NCI-H2081 (cell line): ENCODE measurements around the gene CHKB.
"Not testable (repeated sequence)": the region's sequence is repeated elsewhere in the genome, so short reads cannot be mapped to it uniquely, and the experiment has no call there.

Experiments used
- DNase-seq, 2 experiments: peaks; one replicate each; lab custom pipeline; 2025; lab: John Stamatoyannopoulos, UW

Gene CHKB

DNA sequence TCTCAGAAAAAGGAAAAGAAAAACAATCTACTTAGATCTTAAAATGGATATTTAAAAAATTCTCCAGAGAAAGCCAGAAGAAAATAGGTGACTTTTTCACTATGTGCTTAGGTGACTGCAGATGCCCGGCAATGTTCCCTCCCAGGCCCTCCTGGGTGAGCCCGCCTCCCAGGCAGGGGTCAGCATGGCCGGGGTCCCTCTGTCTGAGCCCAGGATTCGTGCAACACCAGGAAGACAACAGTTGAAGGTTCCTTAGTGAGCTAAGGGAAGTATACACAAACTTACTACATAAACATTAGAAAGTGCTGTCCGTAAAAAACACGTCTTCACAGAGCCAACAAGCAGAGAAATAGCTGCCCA lies 29.5 kb upstream of the CHKB start:
- no peak for DNase-seq

DNA sequence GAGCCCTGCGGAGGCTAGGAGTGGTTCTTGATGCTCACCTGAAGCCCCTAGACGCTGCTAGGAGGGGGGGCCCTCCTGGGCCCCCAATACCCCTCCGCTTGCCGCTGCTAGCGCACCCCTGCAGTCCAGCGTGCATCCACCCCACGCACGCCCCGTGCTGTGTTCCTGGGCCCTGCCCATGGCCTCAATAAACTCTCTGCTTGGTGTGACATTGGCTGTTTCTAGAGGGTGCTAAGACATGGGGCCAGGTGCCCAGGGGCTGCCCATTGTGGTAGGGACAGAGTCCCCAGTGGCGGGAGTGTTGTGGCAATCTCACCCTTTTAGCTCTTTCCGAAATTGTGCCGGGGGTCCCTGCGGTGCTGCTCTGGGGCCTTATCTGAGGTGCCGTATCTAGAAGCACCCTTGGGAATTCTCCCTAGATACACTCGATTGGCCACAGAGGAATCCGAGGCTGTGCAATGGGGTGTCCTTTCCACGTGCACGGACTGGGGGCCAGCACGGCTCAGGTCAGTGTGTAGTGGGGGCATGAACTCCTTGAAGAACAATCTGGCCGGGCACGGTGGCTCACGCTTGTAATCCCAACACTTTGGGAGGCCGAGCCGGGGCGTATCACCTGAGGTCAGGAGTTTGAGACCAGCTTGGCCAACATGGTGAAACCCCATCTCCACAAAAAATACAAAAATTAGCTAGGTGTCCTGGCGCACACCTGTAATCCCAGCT lies 28.9 kb upstream of the CHKB start:
- DNase-seq: no peak

DNA sequence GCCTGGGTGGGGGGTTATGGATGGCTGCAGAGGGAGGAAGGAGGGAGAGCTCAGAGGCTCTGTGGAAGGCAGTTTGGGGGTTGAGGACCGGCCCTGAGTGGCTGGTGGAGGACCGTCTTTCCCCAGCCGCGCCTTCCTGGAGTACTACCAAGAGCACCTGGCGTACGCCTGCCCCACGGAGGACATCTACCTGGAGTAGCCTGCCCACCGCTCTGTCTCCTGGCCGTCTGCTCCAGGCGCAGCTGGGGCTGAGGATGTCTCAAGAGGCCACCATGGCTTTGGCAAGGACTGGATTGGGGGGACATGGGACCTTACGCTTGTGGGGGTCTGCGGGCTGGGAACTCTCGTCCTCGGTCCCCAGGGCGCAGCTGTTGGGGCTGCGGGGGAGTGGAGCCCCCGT lies 27.9 kb upstream of the CHKB start:
- DNase-seq: no peak

DNA sequence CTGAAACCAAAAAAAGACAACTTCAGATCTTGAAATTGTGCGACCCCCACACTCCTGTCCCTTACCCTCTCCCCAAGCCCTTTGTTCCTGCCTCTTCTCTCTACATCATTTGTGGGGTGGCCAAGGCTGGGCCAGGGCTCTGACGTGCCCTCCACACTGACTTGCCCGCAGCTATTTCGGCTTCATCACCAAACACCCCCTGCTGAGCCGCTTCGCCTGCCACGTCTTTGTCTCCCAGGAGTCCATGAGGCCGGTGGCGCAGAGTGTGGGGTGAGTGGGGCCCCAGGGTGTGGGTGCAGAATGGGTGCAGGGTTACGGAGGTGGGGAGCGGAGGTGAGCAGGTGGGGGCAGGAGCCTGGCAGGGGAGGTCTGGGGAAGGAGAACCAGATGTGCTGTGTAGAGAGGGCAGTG lies 27.4 kb upstream of the CHKB start:
- no peak for DNase-seq

DNA sequence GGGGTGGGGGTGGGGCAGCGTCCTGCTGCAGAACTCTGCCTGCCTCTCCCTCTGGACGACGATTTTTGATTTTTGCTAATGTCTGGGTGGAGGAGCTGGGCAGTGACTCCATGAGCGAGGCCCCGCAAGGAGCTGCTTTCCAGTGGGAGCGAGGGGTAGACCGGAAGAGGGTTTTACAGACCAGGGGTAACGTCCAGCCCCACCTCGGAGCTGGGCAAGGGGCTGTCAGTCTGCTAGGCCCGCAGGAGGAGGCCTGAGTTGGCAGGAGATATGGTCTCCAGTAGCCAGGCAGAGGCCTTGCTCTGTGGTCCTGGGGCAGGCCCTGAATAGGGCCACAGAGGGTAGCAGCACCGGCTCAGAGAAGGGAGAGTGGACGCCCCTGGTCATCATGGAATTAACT lies 26.9 kb upstream of the CHKB start:
- DNase-seq: no peak

DNA sequence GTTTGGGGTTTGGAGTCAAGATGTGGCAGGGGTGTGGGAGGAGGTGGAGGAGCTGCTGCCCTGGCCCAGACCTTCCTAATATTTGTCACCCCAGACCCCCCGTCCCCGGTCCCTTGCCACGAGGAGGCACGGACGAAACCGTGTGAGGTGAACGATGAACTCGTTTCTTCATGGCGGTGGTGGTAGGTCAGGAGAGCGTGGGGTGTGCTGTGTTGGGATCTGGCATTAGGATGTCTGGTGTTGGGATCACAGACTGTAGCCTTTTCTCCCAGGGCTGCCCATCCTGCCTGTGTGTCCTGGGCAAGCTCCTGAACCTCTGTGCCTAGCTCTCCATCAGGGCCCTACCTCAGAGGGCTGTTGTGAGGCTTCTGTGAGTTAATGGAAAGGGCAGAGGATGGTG lies 26.3 kb upstream of the CHKB start:
- no peak for DNase-seq

DNA sequence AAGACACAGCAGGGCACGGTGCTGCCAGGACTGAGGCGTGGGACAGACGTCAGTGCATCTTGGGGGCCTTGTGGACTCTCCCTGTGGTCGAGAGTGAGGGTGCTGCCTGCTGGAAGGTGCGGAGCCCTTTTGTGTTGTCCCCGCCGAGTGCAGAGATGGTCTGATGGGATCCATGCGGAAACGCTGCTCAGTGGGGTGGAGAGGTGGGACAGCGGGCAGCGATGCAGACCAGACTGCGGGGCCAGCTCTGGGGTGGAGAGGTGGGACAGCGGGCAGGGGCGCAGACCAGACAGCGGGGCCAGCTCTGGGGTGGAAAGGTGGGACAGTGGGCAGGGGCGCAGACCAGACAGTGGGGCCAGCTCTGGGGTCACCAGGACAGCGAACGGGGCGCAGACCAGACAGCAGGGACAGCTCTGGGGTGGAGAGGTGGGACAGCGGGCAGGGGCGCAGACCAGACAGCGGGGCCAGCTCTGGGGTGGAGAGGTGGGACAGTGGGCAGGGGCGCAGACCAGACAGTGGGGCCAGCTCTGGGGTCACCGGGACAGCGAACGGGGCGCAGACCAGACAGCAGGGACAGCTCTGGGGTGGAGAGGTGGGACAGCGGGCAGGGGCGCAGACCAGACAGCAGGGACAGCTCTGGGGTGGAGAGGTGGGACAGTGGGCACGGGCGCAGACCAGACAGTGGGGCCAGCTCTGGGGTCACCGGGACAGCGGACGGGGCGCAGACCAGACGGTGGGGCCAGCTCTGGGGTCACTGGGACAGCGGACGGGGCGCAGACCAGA lies 25.6 kb upstream of the CHKB start:
- DNase-seq: not testable (repeated sequence)

DNA sequence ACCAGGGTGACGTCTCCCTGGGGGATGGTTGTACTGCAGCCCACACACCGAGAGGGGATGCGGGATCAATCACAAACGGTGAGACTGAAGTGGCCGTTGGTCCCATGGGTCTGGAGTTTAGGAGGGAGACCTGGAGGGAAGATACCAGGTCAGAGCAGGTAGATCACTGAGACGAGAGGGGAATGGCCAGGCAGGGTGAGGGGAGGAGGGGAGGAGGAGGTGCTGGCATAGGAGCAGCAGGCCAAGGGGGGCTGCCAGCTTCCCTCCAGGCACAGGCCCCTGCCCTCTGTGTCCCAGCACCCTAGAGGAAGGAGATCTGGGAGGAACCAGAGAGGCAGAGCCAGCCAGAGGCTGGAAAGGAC lies 25.0 kb upstream of the CHKB start:
- no peak for DNase-seq

DNA sequence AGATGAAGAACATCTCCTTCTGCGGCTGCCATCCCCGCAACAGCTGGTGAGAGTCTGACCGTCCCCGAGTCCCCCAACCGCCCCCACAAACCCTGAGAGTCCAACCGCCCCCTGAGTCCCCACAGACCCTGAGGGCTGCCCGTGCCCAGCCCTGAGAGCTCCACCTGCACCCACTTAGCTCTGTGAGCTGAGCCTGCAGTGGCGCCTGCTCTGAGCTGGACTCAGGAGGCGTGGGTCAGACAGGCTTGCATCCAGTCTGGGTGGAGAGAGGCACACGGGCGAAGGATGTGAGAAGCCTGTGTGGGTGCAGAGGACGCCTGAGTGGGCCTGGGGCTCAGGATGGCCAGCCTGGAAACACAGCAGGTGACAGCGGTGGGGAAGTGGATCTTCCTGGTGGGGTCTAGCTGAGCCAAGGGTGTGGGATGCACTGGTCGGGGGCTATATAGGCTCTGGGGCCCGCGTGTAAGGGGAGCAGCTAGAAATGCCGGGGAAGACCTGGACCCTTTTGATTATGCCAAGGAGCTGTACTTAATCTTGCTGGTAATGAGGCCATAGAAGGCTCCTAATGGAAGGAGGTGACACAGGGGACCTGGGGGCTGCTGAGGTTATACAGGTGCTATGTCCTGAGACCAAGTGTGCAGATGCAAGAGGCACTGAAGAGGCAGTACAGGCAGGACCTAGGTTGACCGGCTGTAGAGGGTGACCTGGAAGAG lies 24.5 kb upstream of the CHKB start:
- no peak for DNase-seq

DNA sequence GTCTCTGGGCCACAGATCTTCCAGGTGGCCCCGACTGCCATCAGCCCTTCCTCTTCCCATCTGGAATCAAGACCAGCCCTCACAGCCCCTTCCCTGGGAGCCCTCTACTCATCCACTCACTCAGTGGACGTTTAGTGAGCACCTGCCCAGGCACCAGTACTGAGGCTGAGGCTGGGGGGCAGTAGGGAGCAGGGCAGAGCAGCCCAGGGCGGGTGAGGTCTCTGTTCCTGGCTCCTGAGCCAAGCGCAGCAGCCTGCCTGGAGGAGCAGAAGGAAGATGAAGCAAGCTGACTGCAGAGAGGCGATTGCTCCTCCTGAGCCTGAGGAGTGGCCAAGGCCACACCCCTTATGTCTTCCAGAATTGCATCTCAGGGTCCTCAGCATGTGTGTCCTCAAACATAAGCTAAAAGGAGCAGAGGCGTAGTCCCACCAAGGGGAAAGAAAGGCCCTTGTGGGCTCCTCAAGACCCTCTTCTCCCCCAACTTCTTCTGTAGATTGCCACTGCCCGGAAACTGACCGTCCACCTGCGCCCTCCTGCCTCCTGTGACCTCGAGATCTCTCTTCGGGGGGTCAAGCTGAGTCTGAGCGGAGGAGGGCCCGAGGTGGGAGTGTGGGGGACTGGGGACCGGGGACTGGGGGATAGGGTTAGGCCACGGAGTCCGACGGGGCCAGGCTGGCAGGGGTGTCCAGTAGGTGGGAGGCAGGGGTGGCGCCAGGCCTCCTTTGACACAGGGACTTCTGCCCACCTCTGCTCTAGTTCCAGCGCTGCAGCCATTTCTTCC lies 23.7 kb upstream of the CHKB start:
- DNase-seq: no peak

DNA sequence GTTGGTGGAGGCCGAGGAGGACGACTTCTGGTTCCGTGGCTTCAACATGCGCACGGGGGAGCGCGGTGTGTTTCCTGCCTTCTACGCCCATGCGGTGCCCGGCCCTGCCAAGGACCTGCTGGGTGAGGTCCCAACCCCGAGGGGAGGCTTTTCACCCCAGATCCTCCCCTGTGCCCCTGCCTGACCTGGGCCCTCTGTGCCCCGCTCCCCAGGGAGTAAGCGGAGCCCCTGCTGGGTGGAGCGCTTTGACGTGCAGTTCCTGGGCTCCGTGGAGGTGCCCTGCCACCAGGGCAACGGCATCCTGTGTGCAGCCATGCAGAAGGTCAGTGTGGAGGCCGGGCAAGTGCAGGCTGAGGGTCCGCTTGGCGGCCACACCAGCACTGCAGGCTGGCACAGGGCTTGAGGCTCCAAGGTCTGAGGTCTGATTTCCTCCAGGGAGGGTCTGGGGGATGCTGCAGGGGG lies 23.0 kb upstream of the CHKB start:
- no peak for DNase-seq

DNA sequence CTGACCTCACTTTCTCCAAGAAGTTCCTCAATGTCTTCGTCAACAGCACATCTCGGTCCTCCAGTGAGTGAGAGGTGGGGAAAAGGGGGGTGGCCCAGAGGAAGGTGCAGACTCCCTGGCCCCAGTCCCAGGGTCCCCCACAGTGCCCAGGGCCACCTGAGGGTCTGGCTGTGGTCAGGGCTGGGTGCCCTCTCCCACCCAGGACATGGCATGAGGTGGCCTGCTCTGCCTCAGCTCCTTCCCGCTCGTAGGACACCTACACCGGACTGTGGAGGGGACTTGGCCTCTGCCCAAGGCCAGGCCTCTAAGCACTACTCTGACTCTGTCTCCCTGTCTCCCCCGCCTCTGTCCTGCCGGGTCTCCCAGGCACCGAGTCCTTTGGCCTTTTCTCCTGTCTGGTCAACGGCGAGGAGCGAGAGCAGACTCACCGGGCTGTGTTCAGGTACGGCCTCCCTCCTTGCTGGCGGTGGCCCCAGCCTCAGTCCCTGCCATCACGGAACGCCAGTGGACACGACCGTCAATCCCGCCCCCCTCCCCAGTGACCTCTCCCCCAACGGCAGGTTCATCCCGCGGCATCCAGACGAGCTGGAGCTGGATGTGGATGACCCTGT lies 22.5 kb upstream of the CHKB start:
- no peak for DNase-seq

DNA sequence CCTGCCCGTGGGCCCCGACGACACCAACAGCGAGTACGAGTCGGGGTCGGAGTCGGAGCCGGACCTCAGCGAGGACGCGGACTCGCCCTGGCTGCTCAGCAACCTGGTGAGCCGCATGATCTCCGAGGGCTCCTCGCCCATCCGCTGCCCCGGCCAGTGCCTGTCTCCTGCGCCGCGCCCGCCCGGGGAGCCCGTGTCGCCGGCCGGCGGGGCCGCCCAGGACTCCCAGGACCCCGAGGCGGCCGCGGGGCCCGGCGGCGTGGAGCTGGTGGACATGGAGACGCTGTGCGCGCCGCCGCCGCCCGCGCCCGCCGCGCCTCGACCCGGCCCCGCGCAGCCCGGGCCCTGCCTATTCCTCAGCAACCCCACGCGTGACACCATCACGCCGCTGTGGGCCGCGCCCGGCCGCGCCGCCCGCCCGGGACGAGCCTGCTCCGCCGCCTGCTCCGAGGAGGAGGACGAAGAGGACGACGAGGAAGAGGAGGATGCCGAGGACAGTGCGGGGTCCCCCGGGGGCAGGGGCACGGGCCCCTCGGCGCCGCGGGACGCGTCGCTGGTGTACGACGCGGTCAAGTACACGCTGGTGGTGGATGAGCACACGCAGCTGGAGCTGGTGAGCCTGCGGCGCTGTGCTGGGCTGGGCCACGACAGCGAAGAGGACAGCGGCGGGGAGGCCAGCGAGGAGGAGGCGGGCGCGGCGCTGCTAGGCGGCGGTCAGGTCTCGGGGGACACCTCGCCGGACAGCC lies 21.8 kb upstream of the CHKB start:
- no peak for DNase-seq

DNA sequence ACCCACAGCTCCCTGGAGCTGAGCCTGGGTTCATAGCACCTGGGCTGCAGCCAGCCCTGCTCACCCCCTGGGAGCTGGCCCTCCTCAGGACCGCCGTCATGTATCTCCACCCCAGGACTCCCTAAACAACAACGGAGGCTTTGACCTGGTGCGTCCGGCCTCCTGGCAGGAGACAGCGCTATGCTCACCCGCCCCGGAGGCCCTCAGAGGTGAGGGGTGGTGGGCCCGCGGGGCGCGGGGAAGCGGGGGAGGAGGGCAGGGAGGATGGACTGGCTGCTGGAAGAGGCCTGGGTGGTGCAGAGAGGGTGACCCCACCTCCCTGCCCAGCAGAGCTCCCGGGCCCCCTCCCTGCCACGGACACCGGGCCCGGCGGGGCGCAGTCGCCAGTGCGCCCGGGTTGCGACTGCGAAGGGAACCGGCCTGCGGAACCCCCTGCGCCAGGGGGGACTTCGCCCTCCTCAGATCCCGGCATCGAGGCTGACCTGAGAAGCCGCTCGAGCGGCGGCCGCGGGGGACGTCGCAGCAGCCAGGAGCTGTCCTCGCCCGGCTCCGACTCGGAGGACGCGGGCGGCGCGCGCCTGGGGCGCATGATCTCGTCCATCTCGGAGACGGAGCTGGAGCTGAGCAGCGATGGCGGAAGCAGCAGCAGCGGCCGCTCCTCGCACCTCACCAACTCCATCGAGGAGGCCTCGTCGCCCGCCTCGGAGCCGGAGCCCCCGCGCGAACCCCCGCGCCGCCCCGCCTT lies 21.0 kb upstream of the CHKB start:
- DNase-seq: no peak

DNA sequence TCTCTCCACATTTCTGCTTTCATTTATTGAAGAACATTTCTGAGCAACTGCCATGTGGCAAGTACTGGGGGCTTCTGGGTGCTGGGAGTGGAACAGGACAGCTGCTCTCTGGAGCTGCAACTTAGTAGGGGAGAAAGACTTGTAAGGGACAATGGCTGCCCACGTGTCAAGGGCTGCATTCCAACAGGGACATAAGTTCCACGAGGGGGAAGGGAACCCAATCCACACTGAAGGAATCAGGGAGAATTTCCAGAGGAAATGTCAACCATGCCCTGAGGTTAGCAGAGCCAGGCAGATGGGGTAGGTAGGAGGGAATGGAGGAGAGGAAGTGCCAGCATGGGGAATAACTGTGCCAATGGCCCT lies 19.7 kb upstream of the CHKB start:
- no peak for DNase-seq

DNA sequence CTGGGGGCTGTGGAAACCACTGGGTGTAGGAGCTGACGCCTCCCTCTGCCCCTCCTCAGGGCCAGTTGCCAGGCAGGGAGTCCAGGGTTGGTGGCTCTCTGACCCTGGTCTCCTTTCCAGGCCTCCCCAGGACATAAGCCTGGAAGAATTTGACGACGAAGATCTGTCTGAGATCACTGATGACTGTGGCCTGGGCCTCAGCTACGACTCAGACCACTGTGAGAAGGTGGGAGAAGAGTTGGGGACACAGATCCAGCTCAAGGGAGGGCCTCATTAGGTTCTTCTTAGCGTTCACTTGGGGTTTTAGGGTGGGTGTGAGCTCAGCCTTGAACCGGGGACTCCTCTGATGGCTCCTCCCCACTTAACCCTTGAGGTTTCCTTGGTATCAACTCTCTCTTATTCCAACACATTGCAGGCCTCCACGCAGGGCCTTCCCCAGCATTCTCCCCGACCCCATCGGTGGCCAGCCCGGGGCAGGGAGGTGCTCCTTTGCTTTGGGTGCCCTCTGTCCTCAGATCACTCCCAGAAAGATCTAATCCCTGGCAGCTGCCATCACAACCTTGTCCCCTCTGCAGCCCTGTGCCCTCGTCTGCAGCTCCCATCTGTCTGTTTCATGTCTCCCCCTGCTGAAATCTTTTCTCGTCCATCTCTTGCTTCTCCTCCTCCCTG lies 19.2 kb upstream of the CHKB start:
- no peak for DNase-seq

DNA sequence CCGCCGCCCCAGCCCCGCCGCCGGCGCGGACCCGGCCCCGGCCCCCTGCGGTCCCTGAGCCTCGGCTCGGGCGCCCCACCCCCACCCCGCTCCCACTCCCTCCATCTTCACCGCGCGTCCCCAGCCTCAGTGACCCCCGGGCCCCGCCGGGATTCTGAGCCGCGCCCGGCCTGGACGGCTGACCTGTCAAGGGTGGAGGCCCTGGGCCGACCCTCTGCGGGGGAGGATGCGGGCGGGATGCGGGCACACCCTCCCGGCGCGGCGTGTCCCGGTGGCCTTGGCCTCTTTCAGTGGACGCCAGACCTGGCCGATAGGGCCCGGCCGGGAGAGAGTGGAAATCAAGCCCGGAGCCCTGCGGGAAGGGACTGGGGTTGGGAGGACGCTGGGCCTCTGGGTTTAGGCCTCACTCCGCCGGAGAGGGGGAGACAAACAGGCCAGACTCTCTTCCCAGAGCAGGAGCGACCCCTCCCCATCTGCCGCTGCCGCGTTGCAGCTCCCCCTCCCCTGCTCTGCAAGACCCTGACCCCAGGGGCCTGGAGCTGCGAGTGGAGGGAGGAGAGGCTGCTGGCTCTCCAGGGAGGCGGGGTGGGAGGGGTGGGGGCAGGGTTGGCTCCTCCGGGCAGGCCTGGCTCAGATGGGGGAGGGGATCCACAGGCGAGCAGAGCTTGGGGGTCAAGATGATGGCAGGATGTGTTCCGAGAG lies 18.5 kb upstream of the CHKB start:
- no peak for DNase-seq

DNA sequence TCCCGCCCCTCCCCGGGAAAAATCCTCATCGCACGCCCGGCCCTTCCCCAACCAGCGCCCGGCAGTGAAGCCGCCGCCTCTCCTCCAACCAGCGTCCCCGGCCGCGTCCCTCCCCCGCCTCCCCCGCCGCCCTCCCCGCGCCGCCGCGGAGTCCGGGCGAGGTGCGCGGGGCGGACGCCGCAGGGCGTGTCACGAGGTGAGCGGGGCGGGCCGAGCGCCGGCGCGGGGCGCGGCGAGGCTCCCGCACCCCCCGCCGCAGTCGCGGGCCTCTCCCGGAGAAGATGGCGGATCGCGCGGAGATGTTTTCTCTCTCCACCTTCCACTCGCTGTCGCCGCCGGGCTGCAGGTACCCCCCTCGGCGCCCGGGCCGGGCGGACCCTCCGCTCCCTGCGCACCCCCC lies 17.9 kb upstream of the CHKB start, which contains the start of gene MAPK8IP2:
MAPK8IP2 (plus strand) TSS at position 256 of the 400 bp plus-strand sequence; CDS start at position 282, 26 bp downstream.
- DNase-seq: peak; percentile 30 to 57

DNA sequence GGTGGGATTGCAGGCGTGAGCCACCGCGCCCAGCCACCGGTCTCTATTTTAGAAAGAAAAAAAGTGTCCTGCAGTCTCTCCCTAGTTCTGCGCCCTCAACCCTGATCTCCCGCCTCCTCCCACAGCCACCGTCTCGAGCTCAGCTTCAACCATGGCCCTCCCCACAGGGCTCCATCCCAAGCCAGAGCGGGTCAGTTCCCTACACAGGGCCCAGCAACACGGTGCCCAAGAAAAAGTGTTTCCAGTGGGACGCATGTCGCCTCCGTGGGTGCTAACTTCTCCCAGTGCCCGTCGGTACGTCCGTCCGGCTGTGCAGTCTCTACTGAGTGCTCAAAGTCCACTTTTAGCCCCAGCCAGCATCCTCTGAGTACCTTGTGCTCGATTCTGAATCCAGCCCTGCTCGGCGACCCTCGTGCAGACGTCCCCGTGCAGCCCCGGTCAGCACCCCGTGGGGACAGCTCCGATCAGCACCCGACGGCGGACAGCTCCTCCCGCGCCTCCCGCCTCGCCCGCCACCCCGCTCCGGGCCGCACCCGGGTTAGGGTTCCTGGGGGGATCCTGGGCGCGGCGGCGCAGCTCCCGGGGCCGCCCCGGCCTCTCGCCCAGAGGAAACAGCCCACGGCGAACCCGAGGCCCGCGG lies 17.3 kb upstream of the CHKB start:
- DNase-seq: no peak
